22Rv1 (cell line): ENCODE data around the gene MCM10.

ENCODE experiments used
- ZFX ChIP-seq: fragments of 450-650 bp; IDR thresholded peaks from 2 replicates; pipeline ENCODE4 v1.6.1; 2017; ENCODE audit warnings: antibody characterized with exemption, borderline replicate concordance
- TF ChIP-seq, protein P1 (sequence below): fragments of 450-650 bp; IDR thresholded peaks from 2 replicates; pipeline ENCODE4 v1.5.1; 2017; ENCODE audit warnings: mild to moderate bottlenecking

- TF ChIP-seq, protein P1, sequence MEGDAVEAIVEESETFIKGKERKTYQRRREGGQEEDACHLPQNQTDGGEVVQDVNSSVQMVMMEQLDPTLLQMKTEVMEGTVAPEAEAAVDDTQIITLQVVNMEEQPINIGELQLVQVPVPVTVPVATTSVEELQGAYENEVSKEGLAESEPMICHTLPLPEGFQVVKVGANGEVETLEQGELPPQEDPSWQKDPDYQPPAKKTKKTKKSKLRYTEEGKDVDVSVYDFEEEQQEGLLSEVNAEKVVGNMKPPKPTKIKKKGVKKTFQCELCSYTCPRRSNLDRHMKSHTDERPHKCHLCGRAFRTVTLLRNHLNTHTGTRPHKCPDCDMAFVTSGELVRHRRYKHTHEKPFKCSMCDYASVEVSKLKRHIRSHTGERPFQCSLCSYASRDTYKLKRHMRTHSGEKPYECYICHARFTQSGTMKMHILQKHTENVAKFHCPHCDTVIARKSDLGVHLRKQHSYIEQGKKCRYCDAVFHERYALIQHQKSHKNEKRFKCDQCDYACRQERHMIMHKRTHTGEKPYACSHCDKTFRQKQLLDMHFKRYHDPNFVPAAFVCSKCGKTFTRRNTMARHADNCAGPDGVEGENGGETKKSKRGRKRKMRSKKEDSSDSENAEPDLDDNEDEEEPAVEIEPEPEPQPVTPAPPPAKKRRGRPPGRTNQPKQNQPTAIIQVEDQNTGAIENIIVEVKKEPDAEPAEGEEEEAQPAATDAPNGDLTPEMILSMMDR, result no peak
- TF ChIP-seq ZFX, result no peak
Observed at GRCh38 chr10:13256627-13257026, 95.3 kb downstream of the MCM10 start.
